NB4 (cell line): ENCODE measurements around the gene MUC5B.

ENCODE experiments used
- CTCF ChIP-seq: IDR thresholded peaks from one replicate; pipeline ENCODE4 v1.5.1; 2012; ENCODE audit warnings: low read depth, low read length
- MAX ChIP-seq: IDR thresholded peaks from 2 replicates; pipeline ENCODE4 v1.6.1; 2011; ENCODE audit warnings: low read depth, low read length
- MYC ChIP-seq: IDR thresholded peaks from 2 replicates; pipeline ENCODE4 v1.6.1; 2011; ENCODE audit warnings: low read depth, low read length
- POLR2A ChIP-seq: IDR thresholded peaks from 2 replicates; pipeline ENCODE4 v1.6.1; 2011; ENCODE audit warnings: mild to moderate bottlenecking; ENCODE audit not compliant: insufficient read length; ENCODE audit errors: extremely low read depth

- TF ChIP-seq CTCF = no peak
- TF ChIP-seq POLR2A = no peak
- TF ChIP-seq MAX = no peak
- no peak for TF ChIP-seq MYC
Measured at GRCh38 chr11:1179641-1180040, 43.2 kb upstream of the MUC5B start.
